Ecto neural progenitor cell (in vitro differentiated cells): ENCODE results near the gene SLC6A2.

Experiments used
- DNase-seq: peaks from one replicate; pipeline ENCODE4 v3.0.0-alpha.2; 2018; ENCODE audit warnings: low spot score

Gene SLC6A2

GRCh38 chr16:55671974-55672280 lies 16.1 kb downstream of the SLC6A2 start:
- DNase-seq, result no peak

GRCh38 chr16:55672471-55672870 lies 16.7 kb downstream of the SLC6A2 start:
- no peak for DNase-seq

DNA sequence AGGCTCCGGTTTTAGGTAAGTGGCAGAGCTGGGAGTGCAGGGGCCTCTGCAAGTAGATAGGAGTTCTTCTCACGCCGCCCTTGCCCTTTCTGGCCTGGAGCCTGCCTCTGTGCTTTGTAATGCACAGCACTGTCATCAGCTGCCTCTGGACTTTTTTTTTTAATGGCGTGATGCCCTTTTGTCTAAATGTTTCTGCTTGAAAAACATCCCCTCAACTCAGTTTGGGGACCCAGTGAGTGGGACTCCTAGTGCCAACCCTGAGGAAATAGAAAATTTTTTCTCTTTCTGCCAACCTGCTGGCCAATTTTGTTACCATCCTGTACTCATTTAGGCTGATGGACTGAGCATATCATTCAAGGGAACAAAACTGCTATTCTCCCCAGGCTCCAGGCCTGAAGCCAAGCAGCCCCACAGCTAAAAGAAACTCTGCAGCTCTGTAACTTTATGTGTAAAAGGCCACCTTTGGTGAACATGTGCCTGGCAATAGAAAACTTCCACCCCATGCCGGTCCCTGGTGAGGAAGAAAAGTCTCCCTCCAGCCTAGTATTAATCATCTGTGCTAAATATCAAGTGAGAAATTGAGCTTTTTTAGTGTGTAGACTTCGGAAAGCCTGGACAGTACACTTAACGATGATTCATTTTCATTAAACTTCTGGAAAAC lies 22.5 kb downstream of the SLC6A2 start:
- no peak for DNase-seq

DNA sequence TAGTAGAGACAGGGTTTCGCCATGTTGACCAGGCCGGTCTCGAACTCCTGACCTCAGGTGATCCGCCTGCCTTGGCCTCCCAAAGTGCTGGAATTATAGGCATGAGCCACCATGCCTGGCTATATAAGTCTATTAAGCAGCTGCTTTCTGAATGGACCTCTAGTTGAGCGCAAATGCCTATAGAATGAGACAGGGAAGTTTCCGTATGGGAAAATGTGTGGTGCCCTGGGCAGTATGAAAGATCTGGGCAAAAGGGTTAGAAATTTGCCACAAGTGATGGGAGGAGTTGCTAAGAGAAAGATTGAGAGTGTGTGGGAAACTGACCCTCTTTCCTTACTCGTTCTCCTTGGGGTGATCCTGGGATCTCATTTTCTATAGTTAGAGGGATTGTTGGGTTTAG lies 26.3 kb downstream of the SLC6A2 start:
- no peak for DNase-seq

GRCh38 chr16:55685973-55686372 lies 30.2 kb downstream of the SLC6A2 start:
- DNase-seq, result no peak

- DNase-seq, result no peak
These were observed 30.9 kb downstream of the SLC6A2 start for GRCh38 chr16:55686671-55687070.

DNA sequence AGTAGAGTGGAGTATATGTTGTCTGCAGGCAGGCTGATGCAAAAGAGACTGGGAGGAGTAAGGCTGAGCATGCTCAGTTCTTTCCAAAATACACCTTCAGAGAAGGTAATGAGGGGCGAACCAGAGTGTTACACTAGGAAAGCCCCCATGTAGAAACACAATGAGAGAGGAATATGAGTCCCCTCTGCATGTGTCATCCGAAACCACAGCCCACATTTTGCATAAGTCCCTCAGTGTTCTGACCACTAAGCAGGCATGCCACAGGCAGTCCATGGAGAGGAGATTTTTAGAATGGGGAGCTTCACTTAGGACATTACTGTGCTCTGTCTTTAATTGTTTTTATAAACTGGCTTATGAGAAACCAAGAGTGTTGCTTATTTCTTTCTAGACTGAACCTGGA lies 32.0 kb downstream of the SLC6A2 start:
- no peak for DNase-seq

- DNase-seq, result no peak
These were observed 35.1 kb downstream of the SLC6A2 start for GRCh38 chr16:55690841-55691240.

- DNase-seq, result no peak
These were observed 36.0 kb downstream of the SLC6A2 start for GRCh38 chr16:55691771-55692170.

GRCh38 chr16:55695595-55695994 lies 39.8 kb downstream of the SLC6A2 start:
- no peak for DNase-seq

DNA sequence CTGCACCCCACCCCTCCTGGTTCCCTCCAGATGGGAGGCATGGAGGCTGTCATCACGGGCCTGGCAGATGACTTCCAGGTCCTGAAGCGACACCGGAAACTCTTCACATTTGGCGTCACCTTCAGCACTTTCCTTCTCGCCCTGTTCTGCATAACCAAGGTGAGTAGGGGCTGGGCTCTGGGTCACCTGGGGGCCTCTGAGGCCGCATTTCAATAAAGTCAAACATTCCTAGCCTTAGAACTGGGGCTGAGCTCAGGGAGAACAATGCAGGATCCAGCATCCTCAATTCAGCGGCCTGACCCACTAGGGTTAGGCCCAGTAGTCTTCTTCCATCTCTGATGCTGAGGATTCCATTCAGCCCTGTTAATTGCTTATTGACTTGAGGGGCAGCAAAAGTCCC lies 42.1 kb downstream of the SLC6A2 start:
- DNase-seq, result no peak

GRCh38 chr16:55698331-55698730 lies 42.5 kb downstream of the SLC6A2 start:
- no peak for DNase-seq

DNA sequence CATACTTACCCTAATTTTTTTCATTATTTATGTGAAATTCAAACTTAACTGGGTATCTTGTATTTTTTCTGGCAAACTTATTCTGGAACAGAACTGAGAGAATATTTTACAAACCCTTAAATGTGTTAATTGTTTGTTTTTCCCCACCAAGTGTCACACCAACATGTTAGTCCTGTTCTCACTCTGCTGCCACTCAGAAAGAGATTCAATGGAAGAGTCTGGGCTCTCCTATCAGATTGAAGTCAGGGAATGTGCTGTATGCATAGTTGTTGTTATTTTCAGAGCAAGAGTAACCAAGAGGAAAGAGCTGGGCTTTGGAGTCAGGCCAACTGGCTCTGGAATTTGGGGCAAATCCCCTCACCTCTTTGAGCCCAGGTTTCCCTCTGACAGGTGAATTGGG lies 43.2 kb downstream of the SLC6A2 start:
- no peak for DNase-seq

DNA sequence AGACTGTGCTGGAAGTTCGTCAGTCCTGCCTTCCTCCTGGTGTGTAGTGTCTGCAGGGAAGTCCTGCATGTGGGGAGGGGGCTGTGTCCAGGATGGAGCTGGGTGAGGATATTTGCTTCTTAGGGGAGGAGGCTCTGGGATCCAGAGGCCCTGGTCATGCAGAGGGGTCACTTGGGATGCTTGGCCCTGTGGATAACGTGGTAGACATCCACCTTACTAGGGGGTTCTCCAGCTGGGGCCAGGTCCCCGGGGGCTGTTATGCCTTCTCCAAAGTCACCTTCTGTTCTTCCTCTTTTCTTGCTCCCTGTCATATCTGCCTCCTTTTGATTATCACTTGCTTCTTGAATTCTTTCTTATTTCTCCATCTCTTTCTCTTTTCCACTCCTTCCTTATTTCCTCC lies 43.8 kb downstream of the SLC6A2 start:
- no peak for DNase-seq

DNA sequence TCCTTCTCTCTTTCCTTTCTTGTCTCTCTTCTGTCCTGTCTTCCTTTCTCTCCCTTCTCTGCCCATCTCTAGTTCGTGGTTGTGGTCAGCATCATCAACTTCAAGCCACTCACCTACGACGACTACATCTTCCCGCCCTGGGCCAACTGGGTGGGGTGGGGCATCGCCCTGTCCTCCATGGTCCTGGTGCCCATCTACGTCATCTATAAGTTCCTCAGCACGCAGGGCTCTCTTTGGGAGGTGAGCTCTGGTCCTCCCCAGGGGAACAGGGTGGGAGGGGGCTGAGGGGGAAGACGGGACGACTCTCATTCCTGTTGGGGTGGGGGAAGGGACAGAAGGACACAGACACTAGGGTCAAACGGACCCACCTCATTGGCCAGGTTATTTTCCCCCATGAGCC lies 44.3 kb downstream of the SLC6A2 start:
- DNase-seq, result no peak

- no peak for DNase-seq
These were observed 45.2 kb downstream of the SLC6A2 start for GRCh38 chr16:55700961-55701360.

DNA sequence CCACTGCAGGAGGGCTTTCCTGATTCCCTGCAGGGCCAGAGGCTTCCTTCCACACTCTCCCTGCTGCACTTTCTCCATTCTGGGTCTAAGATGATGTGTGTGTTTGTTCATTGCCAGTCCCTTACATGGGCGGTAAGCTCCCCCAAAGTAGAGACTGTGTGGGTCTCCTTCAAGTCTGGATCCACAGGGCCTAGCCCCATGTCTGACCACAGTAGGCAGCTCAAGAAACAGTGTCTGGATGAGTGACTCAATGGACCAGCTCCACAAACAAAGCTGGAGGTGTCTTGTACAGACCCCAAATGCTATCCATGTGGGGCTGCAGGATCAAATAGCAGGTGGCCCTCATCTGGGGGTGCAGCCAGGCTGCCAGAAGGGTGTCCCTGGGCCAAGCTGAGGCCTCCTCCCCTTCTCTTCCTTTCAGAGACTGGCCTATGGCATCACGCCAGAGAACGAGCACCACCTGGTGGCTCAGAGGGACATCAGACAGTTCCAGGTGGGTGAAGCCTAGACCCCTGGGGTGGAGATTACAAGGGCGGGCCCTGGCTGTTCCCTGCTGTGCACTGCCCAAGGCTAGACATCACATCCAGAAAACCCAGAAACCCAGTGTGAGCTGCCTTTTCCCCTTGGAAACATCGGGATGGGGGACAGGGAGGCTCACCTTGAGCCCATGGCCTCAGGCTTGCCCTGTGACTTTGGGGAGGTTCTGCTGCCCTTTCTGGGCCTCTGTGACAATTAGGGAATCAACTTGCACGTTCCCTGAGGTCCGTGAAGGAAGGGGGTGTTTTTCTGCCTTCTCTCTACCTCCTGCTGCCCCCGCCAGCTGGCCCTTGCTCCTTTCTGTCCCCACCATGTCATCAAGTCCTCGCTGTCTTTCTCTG lies 45.9 kb downstream of the SLC6A2 start:
- peak; percentile 67 for DNase-seq

GRCh38 chr16:55703003-55704001 lies 47.5 kb downstream of the SLC6A2 start:
- no peak for DNase-seq

GRCh38 chr16:55706739-55707384 lies 51.1 kb downstream of the SLC6A2 start:
- no peak for DNase-seq

- no peak for DNase-seq
These were observed 54.0 kb downstream of the SLC6A2 start for GRCh38 chr16:55709801-55710200.

DNA sequence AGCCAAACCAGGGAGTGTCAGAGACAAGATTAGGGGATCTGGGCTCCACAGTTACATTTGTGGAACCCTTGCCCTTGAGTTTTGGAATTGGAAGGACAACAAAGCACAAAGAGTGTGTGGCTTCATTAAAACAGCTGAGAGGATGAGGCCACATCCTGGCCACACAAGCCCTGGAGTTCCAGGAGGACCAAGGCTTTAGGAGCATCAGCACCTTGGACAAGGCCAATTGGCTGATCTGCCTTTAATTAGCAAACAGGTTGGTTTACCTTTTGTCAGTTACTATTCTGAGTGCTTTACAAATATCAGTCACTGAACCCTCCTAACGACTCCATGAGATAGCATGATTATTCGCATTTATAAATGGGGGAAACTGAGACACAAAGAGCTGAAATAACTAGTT lies 54.7 kb downstream of the SLC6A2 start:
- no peak for DNase-seq
